GM23338 (cell line): ENCODE data around the gene NUMBL. TPM values are rescaled to one million over a fixed set of nuclear protein-coding genes. Genes with fewer than 3 reads are reported as not detected.

Source experiments
- ATAC-seq: fragments of 200-7000 bp; cut with Tn5 transposase; 3 replicates; pipeline ENCODE4 v1.9.1; 2020
- DNase-seq: peaks from one replicate; pipeline ENCODE4 v3.0.0-alpha.2; 2015; ENCODE audit warnings: low spot score
- H2AFZ ChIP-seq: fragments of 200-600 bp; sonication (generic); 2 replicates; pipeline ENCODE4 v1.8.0; 2016; ENCODE audit warnings: antibody characterized with exemption, mild to moderate bottlenecking, moderate library complexity
- H3F3A ChIP-seq: fragments of 200-600 bp; sonication (generic); replicated peaks from 2 replicates; pipeline ENCODE4 v1.8.0; 2017; ENCODE audit warnings: antibody characterized with exemption, mixed run types, low read depth
- H3K27ac ChIP-seq: fragments of 200-600 bp; sonication (generic); 2 replicates; pipeline ENCODE4 v1.6.1; 2016; ENCODE audit warnings: low read depth
- H3K27me3 ChIP-seq: fragments of 200-600 bp; sonication (generic); 2 replicates; pipeline ENCODE4 v1.8.0; 2016; ENCODE audit warnings: mild to moderate bottlenecking, mixed run types, moderate library complexity; ENCODE audit not compliant: insufficient read depth
- H3K36me3 ChIP-seq: fragments of 200-600 bp; sonication (generic); 2 replicates; pipeline ENCODE4 v1.8.0; 2016; ENCODE audit warnings: mild to moderate bottlenecking; ENCODE audit not compliant: insufficient read depth
- H3K4me1 ChIP-seq: fragments of 200-600 bp; sonication (generic); 2 replicates; pipeline ENCODE4 v1.8.0; 2016; ENCODE audit warnings: mild to moderate bottlenecking, moderate library complexity; ENCODE audit not compliant: insufficient read depth
- H3K4me2 ChIP-seq: fragments of 200-600 bp; sonication (generic); 2 replicates; pipeline ENCODE4 v1.7.1; 2017; ENCODE audit warnings: mixed run types
- H3K4me3 ChIP-seq: fragments of 200-600 bp; sonication (generic); 2 replicates; pipeline ENCODE4 v1.6.1; 2016; ENCODE audit warnings: mixed run types
- H3K79me2 ChIP-seq: fragments of 200-600 bp; sonication (generic); replicated peaks from 2 replicates; pipeline ENCODE4 v1.8.0; 2017; ENCODE audit warnings: mild to moderate bottlenecking; ENCODE audit not compliant: insufficient read depth
- H3K9me2 ChIP-seq: fragments of 200-600 bp; sonication (generic); 2 replicates; pipeline ENCODE4 v1.8.0; 2017; ENCODE audit not compliant: insufficient read depth
- H4K20me1 ChIP-seq: fragments of 200-600 bp; sonication (generic); replicated peaks from 2 replicates; pipeline ENCODE4 v1.8.0; 2017; ENCODE audit warnings: mild to moderate bottlenecking; ENCODE audit not compliant: insufficient read depth
- H3K27ac Mint-ChIP-seq: 2 replicates; pipeline ENCODE4 v1.8.0; 2020; ENCODE audit warnings: inconsistent platforms, mild to moderate bottlenecking, moderate library complexity, mixed read lengths
- H3K27me3 Mint-ChIP-seq: 3 replicates; pipeline ENCODE4 v1.8.0; 2022; ENCODE audit warnings: low read depth, mild to moderate bottlenecking, moderate library complexity, mixed read lengths, inconsistent platforms; ENCODE audit not compliant: insufficient read depth, poor library complexity
- H3K36me3 Mint-ChIP-seq: 3 replicates; pipeline ENCODE4 v1.8.0; 2021; ENCODE audit warnings: low read depth, mild to moderate bottlenecking, inconsistent platforms, moderate library complexity, mixed read lengths
- H3K4me1 Mint-ChIP-seq: 3 replicates; pipeline ENCODE4 v1.8.0; 2020; ENCODE audit warnings: mild to moderate bottlenecking, inconsistent platforms, mixed read lengths
- H3K4me3 Mint-ChIP-seq: 3 replicates; pipeline ENCODE4 v1.8.0; 2021; ENCODE audit warnings: moderate library complexity, mild to moderate bottlenecking, inconsistent platforms, mixed read lengths
- H3K9me3 Mint-ChIP-seq: 3 replicates; pipeline ENCODE4 v1.8.0; 2020; ENCODE audit warnings: moderate library complexity, mild to moderate bottlenecking, inconsistent platforms, mixed read lengths
- CREB1 ChIP-seq: fragments of 250-450 bp; sonication (Bioruptor Pico); IDR thresholded peaks from 2 replicates; pipeline ENCODE4 v1.5.0; 2020; ENCODE audit warnings: low read depth, mild to moderate bottlenecking, moderate library complexity
- EZH2 ChIP-seq: fragments of 200-600 bp; sonication (generic); IDR thresholded peaks from one replicate; pipeline ENCODE4 v1.8.0; 2017; ENCODE audit warnings: antibody characterized with exemption, mild to moderate bottlenecking, low read depth; ENCODE audit not compliant: unreplicated experiment
- EZH2phosphoT487 ChIP-seq: fragments of 200-600 bp; sonication (generic); IDR thresholded peaks from one replicate; pipeline ENCODE4 v1.8.1; 2018; ENCODE audit warnings: antibody characterized with exemption; ENCODE audit not compliant: unreplicated experiment
- NANOG ChIP-seq: IDR thresholded peaks from 2 replicates; pipeline ENCODE4 v1.6.1; 2016; ENCODE audit warnings: antibody characterized with exemption, borderline replicate concordance
- STAT1 ChIP-seq: IDR thresholded peaks from one replicate; pipeline ENCODE4 v1.6.1; 2016; ENCODE audit warnings: antibody characterized with exemption; ENCODE audit not compliant: unreplicated experiment
- ZNF331 ChIP-seq: fragments of 250-450 bp; sonication (Bioruptor Pico); IDR thresholded peaks from 2 replicates; pipeline ENCODE4 v1.5.0; 2020; ENCODE audit warnings: low read depth, mild to moderate bottlenecking, moderate library complexity
- polyA plus RNA-seq: library from polyadenylated mRNA; unstranded; fragments of >200 nt; fragmentation: Nextera tagmentation; extraction: Ambion mirVana; gene quantifications from 2 replicates; pipeline ENCODE4 v1.2.1, GENCODE V29; 2016
- total RNA-seq: library from RNA; depleted of rRNA; stranded (reverse); fragments of >200 nt; shearing (Covaris generic); gene quantifications from 2 replicates; pipeline ENCODE4 v1.2.3, GENCODE V29; 2014
- TF ChIP-seq, protein P1 (sequence below): fragments of 250-450 bp; sonication (Bioruptor Pico); IDR thresholded peaks from 2 replicates; pipeline ENCODE4 v1.5.0; 2020; ENCODE audit warnings: mild to moderate bottlenecking, moderate library complexity
- TF ChIP-seq, protein P2 (sequence below): IDR thresholded peaks from one replicate; pipeline ENCODE4 v1.6.1; 2018; ENCODE audit warnings: antibody characterized with exemption; ENCODE audit not compliant: unreplicated experiment

NUMBL gene
- total and polyA plus RNA-seq, 2 experiments from 2014 or later: 8.5 to 28.5 TPM

- TF ChIP-seq, protein P1, sequence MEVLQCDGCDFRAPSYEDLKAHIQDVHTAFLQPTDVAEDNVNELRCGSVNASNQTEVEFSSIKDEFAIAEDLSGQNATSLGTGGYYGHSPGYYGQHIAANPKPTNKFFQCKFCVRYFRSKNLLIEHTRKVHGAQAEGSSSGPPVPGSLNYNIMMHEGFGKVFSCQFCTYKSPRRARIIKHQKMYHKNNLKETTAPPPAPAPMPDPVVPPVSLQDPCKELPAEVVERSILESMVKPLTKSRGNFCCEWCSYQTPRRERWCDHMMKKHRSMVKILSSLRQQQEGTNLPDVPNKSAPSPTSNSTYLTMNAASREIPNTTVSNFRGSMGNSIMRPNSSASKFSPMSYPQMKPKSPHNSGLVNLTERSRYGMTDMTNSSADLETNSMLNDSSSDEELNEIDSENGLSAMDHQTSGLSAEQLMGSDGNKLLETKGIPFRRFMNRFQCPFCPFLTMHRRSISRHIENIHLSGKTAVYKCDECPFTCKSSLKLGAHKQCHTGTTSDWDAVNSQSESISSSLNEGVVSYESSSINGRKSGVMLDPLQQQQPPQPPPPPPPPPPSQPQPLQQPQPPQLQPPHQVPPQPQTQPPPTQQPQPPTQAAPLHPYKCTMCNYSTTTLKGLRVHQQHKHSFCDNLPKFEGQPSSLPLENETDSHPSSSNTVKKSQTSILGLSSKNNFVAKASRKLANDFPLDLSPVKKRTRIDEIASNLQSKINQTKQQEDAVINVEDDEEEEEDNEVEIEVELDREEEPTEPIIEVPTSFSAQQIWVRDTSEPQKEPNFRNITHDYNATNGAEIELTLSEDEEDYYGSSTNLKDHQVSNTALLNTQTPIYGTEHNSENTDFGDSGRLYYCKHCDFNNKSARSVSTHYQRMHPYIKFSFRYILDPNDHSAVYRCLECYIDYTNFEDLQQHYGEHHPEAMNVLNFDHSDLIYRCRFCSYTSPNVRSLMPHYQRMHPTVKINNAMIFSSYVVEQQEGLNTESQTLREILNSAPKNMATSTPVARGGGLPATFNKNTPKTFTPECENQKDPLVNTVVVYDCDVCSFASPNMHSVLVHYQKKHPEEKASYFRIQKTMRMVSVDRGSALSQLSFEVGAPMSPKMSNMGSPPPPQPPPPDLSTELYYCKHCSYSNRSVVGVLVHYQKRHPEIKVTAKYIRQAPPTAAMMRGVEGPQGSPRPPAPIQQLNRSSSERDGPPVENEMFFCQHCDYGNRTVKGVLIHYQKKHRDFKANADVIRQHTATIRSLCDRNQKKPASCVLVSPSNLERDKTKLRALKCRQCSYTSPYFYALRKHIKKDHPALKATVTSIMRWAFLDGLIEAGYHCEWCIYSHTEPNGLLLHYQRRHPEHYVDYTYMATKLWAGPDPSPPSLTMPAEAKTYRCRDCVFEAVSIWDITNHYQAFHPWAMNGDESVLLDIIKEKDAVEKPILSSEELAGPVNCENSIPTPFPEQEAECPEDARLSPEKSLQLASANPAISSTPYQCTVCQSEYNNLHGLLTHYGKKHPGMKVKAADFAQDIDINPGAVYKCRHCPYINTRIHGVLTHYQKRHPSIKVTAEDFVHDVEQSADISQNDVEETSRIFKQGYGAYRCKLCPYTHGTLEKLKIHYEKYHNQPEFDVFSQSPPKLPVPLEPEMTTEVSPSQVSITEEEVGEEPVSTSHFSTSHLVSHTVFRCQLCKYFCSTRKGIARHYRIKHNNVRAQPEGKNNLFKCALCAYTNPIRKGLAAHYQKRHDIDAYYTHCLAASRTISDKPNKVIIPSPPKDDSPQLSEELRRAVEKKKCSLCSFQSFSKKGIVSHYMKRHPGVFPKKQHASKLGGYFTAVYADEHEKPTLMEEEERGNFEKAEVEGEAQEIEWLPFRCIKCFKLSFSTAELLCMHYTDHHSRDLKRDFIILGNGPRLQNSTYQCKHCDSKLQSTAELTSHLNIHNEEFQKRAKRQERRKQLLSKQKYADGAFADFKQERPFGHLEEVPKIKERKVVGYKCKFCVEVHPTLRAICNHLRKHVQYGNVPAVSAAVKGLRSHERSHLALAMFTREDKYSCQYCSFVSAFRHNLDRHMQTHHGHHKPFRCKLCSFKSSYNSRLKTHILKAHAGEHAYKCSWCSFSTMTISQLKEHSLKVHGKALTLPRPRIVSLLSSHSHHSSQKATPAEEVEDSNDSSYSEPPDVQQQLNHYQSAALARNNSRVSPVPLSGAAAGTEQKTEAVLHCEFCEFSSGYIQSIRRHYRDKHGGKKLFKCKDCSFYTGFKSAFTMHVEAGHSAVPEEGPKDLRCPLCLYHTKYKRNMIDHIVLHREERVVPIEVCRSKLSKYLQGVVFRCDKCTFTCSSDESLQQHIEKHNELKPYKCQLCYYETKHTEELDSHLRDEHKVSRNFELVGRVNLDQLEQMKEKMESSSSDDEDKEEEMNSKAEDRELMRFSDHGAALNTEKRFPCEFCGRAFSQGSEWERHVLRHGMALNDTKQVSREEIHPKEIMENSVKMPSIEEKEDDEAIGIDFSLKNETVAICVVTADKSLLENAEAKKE: no peak
Measured at GRCh38 chr19:40621283-40621682, 69.2 kb downstream of the NUMBL start (continued).

GRCh38 chr19:40620161-40620485 is 70.3 kb downstream of the NUMBL start:
- Histone ChIP-seq H3K4me3 (no peak overlapping the region), H3K36me3 (peaks cover 12% of the 10 kb centered on the region; the same call in 1 of the 2 replicates), H3K4me1 (peaks cover 14% of the 10 kb centered on the region), H3K9me2 (no peaks in the 10 kb centered on the region), H4K20me1 (peaks cover 8% of the 10 kb centered on the region), H2AFZ (no peak overlapping the region), H3K79me2 (no peaks in the 10 kb centered on the region), H3K27me3 (no peaks in the 10 kb centered on the region), H3K4me2 (no peak overlapping the region), H3F3A (peaks cover 11% of the 10 kb centered on the region; the same call in 1 of the 2 replicates), H3K27ac (no peak overlapping the region)
- no peak overlapping the region for H3K4me3 Mint-ChIP-seq
- DNase-seq (no peak), ATAC-seq (no peak)
- H3K4me1 Mint-ChIP-seq: peaks cover 17% of the 10 kb centered on the region
- no peak overlapping the region for H3K27ac Mint-ChIP-seq
- H3K9me3 Mint-ChIP-seq: no peaks in the 10 kb centered on the region; the same call in 2 of the 3 replicates
- peaks cover 10% of the 10 kb centered on the region for H3K27me3 Mint-ChIP-seq
- H3K36me3 Mint-ChIP-seq: peaks cover 35% of the 10 kb centered on the region
- no peak for TF ChIP-seq CREB1
- no peak for TF ChIP-seq EZH2
- TF ChIP-seq ZNF331 (CRISPR knock-in tag): no peak
- TF ChIP-seq, protein P2, sequence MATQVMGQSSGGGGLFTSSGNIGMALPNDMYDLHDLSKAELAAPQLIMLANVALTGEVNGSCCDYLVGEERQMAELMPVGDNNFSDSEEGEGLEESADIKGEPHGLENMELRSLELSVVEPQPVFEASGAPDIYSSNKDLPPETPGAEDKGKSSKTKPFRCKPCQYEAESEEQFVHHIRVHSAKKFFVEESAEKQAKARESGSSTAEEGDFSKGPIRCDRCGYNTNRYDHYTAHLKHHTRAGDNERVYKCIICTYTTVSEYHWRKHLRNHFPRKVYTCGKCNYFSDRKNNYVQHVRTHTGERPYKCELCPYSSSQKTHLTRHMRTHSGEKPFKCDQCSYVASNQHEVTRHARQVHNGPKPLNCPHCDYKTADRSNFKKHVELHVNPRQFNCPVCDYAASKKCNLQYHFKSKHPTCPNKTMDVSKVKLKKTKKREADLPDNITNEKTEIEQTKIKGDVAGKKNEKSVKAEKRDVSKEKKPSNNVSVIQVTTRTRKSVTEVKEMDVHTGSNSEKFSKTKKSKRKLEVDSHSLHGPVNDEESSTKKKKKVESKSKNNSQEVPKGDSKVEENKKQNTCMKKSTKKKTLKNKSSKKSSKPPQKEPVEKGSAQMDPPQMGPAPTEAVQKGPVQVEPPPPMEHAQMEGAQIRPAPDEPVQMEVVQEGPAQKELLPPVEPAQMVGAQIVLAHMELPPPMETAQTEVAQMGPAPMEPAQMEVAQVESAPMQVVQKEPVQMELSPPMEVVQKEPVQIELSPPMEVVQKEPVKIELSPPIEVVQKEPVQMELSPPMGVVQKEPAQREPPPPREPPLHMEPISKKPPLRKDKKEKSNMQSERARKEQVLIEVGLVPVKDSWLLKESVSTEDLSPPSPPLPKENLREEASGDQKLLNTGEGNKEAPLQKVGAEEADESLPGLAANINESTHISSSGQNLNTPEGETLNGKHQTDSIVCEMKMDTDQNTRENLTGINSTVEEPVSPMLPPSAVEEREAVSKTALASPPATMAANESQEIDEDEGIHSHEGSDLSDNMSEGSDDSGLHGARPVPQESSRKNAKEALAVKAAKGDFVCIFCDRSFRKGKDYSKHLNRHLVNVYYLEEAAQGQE: no peak
- no peak for TF ChIP-seq STAT1
- TF ChIP-seq EZH2phosphoT487: no peak
- TF ChIP-seq NANOG: no peak
